COLO668 (cell line): ENCODE results near the gene PCP4.
"Not testable (repeated sequence)": the region's sequence is repeated elsewhere in the genome, so short reads cannot be mapped to it uniquely, and the experiment has no call there.

Source experiments
- DNase-seq: peaks from one replicate; lab custom pipeline; 2025; ENCODE audit not compliant: unreplicated experiment; lab: John Stamatoyannopoulos, UW

The PCP4 gene

GRCh38 chr21:39863111-39863510 is 4.1 kb upstream of the PCP4 start:
- DNase-seq = peak; percentile 94

GRCh38 chr21:39866093-39866492 is 1.1 kb upstream of the PCP4 start:
- no peak for DNase-seq

- peak; percentile 25 for DNase-seq
These were observed 2.0 kb downstream of the PCP4 start for GRCh38 chr21:39869141-39869818.

GRCh38 chr21:39873687-39874086 is 6.4 kb downstream of the PCP4 start:
- no peak for DNase-seq

GRCh38 chr21:39874206-39874605 is 7.0 kb downstream of the PCP4 start:
- DNase-seq = no peak

GRCh38 chr21:39874759-39875158 is 7.5 kb downstream of the PCP4 start:
- no peak for DNase-seq

GRCh38 chr21:39881661-39882060 is 14.4 kb downstream of the PCP4 start:
- no peak for DNase-seq

GRCh38 chr21:39882151-39882838 is 15.1 kb downstream of the PCP4 start:
- DNase-seq = no peak

GRCh38 chr21:39882839-39883195 is 15.6 kb downstream of the PCP4 start:
- DNase-seq = no peak

DNA sequence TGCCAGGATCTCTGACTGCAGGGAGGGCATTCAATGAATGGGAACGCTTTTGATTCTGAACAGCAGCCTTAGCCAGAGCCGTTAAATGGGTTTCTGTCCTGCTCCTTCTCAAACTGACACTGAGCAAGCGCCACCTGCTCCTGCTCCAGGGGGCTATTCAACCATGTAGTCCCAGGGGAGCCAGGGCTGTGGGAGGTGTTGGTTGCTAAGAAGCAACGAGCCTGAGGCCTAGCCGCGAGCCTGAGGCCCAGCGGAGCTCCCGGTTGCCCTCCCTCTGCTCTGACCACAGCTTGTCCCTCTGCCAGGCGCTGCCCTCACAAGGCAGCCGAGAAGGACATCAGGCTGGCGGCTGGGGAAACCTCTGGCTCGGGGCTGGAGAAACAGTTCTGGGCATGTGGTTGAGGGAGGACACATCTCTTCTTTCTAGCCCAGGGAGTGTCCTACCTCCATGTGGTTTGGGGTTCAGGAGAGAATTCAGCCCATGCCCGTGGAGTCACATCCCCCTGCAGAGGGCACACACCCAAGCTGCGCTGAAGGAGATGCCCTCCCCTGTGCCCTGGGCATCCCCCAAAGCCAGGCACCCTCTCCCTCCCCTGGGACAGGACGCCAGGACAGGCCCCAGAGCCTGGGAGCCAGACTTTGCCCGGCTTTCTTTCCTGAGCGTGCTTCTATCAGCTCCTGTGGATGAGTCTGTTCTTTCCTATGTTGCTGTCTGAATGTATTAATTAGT is 18.0 kb downstream of the PCP4 start:
- DNase-seq = peak; percentile 91

GRCh38 chr21:39888848-39889247 is 21.6 kb downstream of the PCP4 start:
- DNase-seq = no peak

- no peak for DNase-seq
These were observed 23.9 kb downstream of the PCP4 start for GRCh38 chr21:39891111-39891510.

- not testable (repeated sequence) for DNase-seq
These were observed 24.6 kb downstream of the PCP4 start for GRCh38 chr21:39891863-39892262.

- DNase-seq = no peak
These were observed 33.3 kb downstream of the PCP4 start for GRCh38 chr21:39900491-39900890.

GRCh38 chr21:39900911-39901310 is 33.7 kb downstream of the PCP4 start:
- no peak for DNase-seq

DNA sequence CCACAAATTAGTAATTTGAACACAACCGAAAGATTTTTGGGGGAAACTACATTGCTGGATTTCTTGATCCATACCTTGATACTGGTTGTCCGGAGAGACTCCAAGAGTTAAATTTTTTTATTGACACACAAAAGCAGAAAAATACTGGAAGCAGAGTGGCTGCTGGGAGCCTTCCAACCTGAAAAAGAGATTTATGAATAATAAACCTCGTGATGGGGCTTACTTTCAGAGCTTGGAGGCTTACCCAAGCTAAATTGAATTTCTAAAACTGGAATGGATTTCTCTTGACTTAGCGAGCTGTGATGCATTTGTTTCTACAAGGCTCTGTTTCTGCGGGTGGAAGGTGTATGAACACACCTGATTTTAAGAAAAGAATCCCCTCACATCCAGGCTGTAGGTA is 35.7 kb downstream of the PCP4 start:
- DNase-seq = no peak

- DNase-seq = no peak
These were observed 37.2 kb downstream of the PCP4 start for GRCh38 chr21:39904457-39904856.

DNA sequence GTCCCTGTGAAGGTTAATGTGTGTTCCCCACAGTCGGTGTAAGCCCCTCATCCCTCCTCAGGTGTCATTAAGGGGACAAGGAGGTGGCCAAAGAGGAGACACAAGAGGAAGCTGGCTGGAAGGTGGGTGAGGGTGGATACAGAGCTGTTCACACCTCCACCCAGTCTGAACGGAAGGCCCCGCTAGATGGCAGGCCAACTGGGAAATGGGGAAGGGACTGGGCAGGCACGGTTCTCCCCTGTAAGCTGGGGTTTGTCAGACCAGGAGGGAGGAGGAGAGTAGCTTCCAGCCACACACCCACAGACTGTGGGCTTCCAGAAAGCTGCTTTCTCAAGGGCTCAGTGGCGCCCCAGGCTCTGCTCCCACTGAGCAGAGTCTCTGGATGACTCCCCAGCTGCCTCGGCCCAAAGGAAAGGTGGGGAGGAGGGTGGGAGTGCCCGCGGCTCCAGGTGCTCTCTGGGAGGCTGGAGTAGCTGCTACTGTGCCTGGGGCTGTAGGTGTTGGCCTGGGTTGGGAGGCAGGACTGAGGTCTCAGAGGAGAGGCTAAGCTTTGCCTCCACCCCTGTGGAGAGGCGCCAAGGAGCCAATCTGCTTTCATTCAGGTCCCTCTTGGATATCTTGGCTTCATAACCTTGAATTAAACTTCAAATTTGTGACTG is 41.2 kb downstream of the PCP4 start:
- DNase-seq = no peak

DNA sequence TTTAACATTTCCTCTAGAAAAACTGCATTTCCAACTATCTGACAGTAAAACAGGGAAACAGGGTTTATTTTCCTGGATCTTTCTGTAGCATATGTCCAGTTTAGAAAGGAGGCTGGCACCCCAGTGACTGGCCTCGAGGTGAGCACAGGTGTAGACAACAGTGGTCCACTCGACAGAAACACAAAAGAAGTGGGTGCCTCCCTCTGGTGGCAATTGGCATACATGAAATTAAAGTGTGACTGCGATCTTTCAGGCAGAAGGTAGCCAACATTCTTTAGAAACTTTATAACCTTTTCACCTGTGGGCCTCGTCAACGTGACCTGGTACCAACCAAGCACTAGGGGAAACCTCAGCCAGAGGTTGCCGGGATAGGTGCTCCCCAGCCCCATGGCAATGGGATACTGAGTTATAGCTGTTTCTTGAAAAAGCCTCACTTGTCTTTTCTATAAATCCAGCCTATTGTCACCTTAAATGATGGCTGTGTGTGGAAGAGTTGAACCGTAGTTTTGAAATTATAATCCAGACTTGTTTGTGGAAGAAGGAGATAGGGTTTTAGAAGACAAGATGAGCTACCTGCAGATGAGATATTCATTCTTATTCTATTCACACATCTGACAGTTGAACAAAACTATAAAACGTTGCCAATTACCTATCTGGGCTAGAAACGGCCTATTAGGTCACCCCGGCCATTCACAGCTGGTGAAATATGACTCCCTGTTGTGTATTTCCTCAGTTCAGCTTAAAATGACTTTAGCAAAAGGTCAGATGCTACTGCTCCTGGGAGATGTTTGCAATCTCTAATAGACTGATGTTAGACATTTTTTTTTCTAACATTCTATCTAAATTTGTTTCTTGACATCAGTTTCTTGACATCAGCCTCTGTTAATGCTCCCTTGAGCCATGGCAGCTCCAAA is 44.3 kb downstream of the PCP4 start:
- peak; percentile 56 for DNase-seq

- no peak for DNase-seq
These were observed 46.6 kb downstream of the PCP4 start for GRCh38 chr21:39913706-39914305.
